Tibial nerve (tissue), 3 donors: ENCODE data around the gene ISCA2.

Experiments used
- CTCF ChIP-seq, 5 experiments: fragments of 200-600 bp in 3 of 5; fragments of 450-650 bp in 2 of 5; sonication (generic) in 3 of 5; IDR thresholded peaks; one replicate each; pipeline ENCODE4 v1.5.1; 2016 to 2019; ENCODE audit warnings: antibody characterized with exemption in 5 of 5, mild to moderate bottlenecking in 3 of 5, moderate library complexity in 2 of 5
- POLR2A ChIP-seq, 2 donors: fragments of 450-650 bp; IDR thresholded peaks; one replicate each; pipeline ENCODE4 v1.6.1; 2017; ENCODE audit warnings: antibody characterized with exemption in 2 of 2, mild to moderate bottlenecking in 2 of 2, moderate library complexity in 2 of 2

- no peak for TF ChIP-seq POLR2A (IDR thresholded peaks at IDR 0.05)
- no peak for TF ChIP-seq CTCF (IDR thresholded peaks at IDR 0.05)
These were observed 28.8 kb upstream of the ISCA2 start for GRCh38 chr14:74464785-74465184.
